DMS153 (cell line): ENCODE measurements around the gene APOL2.
"Not testable (repeated sequence)": the region's sequence is repeated elsewhere in the genome, so short reads cannot be mapped to it uniquely, and the experiment has no call there.

Experiments used
- DNase-seq: peaks from one replicate; lab custom pipeline; 2025; lab: John Stamatoyannopoulos, UW

APOL2 gene

DNA sequence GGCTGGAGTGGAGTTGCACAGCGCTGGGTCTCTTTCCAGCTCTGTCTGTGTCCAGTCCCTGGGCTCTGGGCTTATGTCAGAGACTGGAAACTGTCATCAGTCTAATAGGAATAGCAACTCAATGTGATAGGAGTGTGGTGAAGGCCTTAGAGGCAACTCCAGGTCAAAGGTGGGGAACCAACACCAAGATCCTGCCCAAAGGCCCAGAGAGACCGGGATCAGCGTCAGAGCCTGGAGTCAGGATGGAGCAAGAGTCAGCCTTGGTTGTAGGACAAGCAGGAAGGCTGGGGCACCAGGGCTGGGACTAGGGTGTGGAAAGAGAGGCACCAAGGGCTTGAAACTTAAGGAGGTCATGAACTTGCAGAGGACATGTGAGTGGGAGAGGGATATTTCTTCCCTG lies 23.0 kb upstream of the APOL2 start:
- not testable (repeated sequence) for DNase-seq

DNA sequence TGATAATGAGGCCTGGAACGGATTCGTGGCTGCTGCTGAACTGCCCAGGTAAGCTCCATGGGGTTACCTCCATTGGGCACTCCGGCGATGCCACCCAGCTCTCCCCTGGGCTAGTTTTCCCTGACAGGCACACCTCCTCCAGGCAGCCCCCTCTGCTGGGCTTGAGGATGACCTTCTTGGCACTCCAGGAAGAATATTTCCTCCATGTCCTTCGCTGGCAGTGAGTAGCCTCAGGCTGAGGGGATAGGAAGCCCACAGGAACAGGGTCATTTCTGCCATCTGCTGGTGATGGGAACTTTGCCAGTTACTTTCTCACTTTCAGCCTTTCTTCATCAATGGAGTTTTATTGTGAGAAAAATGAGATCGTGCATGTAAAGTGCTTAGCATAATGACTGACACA lies 22.3 kb upstream of the APOL2 start:
- DNase-seq: not testable (repeated sequence)

- DNase-seq: no peak
These were observed 20.4 kb upstream of the APOL2 start for GRCh38 chr22:36259615-36260300.

GRCh38 chr22:36258701-36259614 lies 19.6 kb upstream of the APOL2 start:
- DNase-seq: no peak

GRCh38 chr22:36257948-36258670 lies 18.8 kb upstream of the APOL2 start:
- no peak for DNase-seq

DNA sequence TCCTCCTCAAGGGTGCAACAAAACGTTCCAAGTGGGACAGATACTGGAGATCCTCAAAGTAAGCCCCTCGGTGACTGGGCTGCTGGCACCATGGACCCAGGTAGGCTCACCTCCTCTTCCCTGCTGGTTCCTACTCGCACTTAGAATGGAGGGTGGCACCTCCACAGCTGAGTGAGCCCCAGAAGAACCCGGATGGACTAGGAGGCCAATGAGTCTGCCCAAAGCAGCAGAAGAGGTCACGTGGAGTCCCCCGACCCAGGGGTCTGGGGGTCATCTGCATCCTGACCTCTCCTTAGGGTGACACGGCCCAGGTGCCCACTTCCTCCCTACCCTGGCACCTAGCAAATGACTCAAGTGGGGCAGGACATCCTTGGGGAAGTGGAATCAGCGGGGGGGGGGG lies 18.0 kb upstream of the APOL2 start:
- DNase-seq: no peak

DNA sequence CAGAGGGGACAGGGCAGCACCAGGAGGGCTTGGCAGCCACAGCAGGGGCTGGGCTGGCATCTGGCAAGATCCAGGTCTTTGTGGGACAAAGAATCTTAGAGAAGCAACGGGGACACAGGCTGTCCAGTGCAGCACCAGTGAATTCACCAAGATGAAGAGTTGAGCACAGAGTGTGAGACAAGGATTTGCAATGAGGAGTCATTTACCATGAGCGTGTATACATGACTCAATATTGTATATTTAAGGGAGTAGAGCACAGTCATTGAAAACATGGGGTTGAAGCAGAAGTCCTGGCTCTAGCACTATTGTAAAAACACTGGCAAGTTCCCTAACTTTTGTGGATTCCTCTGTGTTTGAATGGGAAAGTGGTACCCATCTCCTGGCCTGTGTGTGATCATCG lies 17.2 kb upstream of the APOL2 start:
- DNase-seq: no peak

GRCh38 chr22:36255572-36255971 lies 16.2 kb upstream of the APOL2 start:
- not testable (repeated sequence) for DNase-seq

DNA sequence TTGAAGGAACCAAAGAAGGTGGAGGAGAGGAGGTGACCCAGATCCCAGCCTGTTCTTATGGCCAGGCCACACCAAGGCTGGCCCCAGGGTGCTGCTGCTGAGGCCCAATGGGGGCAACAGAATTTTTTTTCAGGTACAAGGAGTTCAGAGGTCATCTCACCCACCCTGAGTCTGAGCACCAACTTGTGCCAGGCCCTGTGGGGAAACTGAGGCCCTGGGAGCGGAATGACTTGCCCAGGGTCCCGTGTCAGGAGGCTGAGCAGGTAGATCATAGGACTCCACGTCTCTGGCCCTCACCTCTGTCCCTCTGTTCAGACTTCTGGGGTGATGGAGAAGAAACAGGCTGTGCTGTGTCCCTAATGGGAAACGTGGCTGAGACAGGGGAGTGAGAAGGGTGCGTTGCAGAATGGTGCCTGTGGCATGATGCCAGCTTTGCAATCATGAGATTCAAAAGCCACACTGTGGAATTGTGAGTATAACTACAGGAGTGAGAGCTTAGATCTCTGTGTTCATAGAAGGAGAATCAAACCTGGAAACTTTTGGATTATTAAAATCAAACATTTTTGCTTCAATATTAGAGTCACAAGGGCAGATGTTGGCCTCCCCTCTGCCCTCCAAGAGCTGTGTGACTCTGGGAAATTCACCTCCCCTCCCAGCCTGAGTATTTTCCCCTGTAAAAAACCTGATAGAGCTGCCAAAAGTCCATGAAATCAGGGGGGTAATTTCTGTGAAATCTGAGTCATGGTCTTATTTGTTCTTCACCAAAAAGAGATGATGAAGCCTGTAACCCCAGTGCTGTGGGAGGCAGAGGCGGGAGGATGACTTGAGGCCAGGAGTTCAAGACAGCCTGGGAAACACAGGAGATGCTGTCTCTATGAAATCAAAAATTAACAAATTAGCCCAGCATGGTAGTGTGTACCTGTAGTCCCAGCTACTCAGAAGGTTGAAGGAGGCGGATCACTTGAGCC lies 14.5 kb upstream of the APOL2 start:
- no peak for DNase-seq

DNA sequence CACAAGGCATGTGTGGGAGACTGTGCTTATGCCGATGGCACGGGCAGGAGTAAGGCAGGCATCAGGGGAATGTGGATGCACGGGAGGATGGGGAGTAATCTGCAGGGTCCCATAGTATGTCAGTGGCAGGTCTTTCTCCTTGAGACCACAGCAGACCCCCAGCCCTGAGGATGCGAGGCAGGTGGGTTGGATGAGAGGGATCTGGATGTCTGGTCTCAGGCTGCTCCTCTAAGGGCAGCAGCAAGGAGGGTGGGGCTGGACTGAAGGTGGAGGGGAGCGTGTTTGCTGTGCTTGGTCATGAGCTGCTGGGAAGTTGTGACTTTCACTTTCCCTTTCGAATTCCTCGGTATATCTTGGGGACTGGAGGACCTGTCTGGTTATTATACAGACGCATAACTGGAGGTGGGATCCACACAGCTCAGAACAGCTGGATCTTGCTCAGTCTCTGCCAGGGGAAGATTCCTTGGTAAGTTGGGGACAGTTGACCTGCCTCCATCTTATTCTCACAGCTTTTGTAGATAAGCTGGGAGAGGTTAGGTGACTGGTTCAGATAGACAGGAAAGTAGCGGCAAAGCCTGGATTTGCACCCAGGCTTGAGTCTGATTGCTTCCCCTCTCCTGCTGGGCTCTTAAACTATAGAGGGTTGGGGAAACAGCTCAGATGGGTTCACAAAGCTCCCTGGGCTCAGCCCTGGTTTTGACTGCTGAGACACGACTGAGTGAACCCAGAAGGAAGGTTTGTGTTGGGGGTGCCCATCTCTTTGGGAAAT lies 13.6 kb upstream of the APOL2 start, which contains the start of gene APOL1:
APOL1 (plus strand) TSS at position 380 of the 769 bp plus-strand sequence. CDS start 1,823 bp downstream, outside the sequence.
- DNase-seq: no peak

DNA sequence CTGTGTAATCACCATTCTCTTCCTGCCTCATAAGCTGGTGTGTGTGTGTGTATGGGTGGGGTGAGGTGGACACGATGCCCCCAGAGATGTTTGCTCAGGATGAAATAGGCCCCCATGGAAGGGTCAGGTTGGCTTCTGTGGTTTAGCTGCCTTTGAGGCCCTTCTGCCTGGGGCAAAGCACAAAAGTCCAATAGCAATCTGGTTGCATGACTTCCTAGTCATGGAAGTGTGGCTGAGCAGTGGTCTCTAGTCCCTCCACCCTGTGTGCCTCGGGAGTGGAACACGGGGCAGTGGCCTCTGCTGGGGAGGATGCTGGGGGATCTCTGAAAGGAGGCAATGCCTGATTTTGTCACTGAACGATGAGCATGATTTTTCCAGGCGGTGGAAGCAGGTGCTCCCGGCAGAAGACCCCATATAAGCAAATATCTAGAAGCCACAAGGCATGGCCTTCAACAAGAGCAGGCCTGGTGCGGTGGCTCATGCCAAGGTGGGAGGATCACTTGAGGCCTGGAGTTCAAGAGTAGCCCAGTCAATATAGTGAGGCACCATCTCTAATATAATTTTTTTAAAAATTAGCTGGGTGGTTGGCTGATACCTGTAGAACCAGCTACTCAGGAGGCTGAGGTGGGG lies 12.8 kb upstream of the APOL2 start:
- not testable (repeated sequence) for DNase-seq

DNA sequence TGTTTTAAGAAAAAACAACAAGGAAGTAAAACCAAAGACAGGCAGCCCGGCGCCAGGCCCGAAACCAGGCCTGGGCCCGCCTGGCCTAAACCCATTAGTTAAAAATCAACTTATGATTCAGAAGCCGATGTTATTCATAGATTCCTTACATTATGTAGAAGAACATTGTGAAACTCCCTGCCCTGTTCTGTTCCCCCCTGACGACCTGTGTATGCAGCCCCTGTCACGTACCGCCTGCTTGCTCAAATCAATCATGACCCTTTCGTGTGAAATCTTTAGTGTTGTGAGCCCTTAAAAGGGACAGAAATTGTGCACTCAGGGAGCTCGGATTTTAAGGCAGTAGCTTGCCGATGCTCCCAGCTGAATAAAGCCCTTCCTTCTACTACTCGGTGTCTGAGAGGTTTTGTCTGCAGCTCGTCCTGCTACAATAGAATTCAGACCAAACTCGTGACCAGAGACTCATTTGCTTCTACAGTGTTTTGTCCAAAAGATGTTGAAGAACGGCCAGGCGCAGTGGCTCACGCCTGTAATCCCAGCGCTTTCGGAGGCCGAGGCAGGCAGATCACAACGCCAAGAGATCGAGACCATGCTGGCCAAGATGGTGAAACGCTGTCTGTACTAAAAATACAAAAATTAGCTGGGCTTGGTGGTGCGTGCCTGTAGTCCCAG lies 11.1 kb upstream of the APOL2 start:
- not testable (repeated sequence) for DNase-seq

GRCh38 chr22:36249160-36249559 lies 9.8 kb upstream of the APOL2 start:
- DNase-seq: no peak

DNA sequence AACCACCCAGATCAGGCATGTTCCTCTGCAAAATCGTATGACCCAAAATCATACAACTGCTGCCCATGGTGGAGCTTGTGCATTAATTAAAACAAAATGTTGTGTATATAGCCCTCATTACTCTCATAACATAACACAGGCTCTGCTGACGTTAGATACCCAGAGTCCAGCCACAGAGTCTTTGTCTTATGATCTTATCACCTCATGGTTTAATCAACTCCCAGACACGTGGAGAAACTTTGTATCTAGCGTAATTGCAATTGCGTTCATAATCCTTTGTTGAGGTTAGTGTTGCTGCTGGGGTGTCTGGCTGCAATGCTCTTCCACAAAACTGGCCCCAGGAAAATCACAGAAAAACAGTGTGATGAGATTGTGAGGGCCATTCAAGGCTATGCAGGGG lies 8.6 kb upstream of the APOL2 start:
- DNase-seq: no peak

DNA sequence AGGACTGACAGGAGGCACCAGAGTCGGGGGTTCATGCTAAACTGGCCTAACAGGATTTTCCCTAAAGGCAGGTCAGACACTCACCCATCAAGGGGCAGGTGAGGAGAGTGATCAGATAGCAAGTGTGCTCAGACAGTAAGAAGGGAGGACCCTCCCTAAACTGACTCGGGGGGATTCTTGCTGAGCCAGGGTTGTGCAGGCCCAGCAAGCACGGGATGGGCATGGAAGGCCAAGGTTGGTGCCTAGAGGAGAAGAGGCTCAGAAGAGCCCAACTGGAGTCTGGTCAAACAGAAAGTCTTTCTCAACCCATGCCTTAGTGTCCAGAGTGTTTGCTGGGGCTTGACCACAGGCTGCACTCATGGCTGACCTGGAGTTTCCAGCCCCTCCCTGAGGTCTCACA lies 7.4 kb upstream of the APOL2 start:
- DNase-seq: no peak

GRCh38 chr22:36245805-36246356 lies 6.6 kb upstream of the APOL2 start:
- DNase-seq: no peak

DNA sequence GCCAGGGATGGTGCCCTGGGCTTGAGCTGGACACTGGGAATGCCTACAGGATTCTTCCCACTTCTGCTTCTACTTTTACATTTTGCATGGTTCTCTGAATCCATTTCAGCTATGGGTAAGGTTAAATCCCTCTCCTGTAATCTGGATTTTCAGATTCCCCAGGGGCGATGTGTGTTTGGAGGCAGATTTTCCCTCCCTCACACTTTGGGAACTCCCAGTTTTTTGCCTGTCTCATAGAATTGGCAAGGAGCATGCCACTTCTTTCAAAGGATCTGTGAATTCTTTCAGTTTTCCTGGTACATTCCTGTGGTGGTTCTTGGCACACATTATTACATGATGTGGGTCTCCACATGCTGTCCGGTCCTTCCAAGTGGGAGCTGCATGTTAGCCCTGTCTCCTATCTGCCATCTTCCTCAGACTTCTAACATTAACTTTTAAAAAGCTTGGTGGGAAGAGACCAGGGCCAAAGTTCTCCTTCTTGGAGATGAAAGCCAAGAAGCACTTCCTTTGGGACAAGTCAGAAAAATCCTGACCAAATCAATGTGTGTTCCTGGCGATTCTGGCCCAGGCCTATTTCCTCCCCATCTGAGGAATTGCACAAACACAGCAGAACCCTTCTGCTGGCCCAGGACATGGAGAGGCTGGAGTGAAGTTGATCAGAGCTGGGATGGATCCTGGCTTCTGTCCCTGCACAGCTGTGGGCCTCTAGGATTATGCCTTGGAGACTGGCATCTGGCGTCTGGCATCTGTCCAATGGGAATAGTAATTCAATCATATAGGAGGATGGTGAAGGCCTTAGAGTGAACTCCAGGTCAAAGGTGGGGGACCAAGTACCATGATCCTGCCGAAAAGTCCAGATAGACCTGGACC lies 5.4 kb upstream of the APOL2 start:
- DNase-seq: no peak

- DNase-seq: no peak
These were observed 4.7 kb upstream of the APOL2 start for GRCh38 chr22:36243986-36244385.

- no peak for DNase-seq
These were observed 252 bp downstream of the APOL2 start for GRCh38 chr22:36239150-36239400.
